Natural killer cell (primary cell): Measurements from ENCODE around the gene BCL2L11. TPM values are rescaled to one million over a fixed set of nuclear protein-coding genes. Genes with fewer than 3 reads are reported as not detected.

ENCODE experiments used
- ATAC-seq, 3 donors: fragments of 150-1000 bp in 2 of 3; fragments of 200-7000 bp in 1 of 3; cut with Tn5 transposase; 1 replicate in 1 of 3; 2 replicates in 2 of 3; pipeline ENCODE4 v1.10.0; 2021; ENCODE audit warnings: mild to moderate bottlenecking in 2 of 3, moderate library complexity in 2 of 3
- DNase-seq, 2 donors: peaks; one replicate each; pipeline versions ENCODE4 v3.0.0 to v3.0.0-alpha.2; 2013 to 2021; ENCODE audit warnings: mixed read lengths in 1 of 2
- H3K27ac ChIP-seq: one replicate; pipeline ENCODE4 v1.5.1; 2013; ENCODE audit warnings: mild to moderate bottlenecking, low read length
- H3K27me3 ChIP-seq: one replicate; pipeline ENCODE4 v1.6.1; 2013; ENCODE audit warnings: low read length; ENCODE audit not compliant: control insufficient read depth, insufficient read depth
- H3K36me3 ChIP-seq: one replicate; pipeline ENCODE4 v1.6.1; 2013; ENCODE audit warnings: low read length; ENCODE audit not compliant: control insufficient read depth, insufficient read depth
- H3K4me1 ChIP-seq: one replicate; pipeline ENCODE4 v1.6.1; 2013; ENCODE audit warnings: low read length; ENCODE audit not compliant: control insufficient read depth, insufficient read depth
- H3K4me3 ChIP-seq: one replicate; pipeline ENCODE4 v1.5.1; 2013; ENCODE audit warnings: low read length
- H3K9me3 ChIP-seq: one replicate; pipeline ENCODE4 v1.6.1; 2013; ENCODE audit warnings: low read length; ENCODE audit not compliant: control insufficient read depth, insufficient read depth
- H3K27ac Mint-ChIP-seq, 2 donors: one replicate each; pipeline ENCODE4 v1.8.0; 2022; ENCODE audit warnings: mild to moderate bottlenecking in 2 of 2, mixed read lengths in 2 of 2, moderate library complexity in 1 of 2
- H3K27me3 Mint-ChIP-seq, 2 donors: one replicate each; pipeline ENCODE4 v1.8.0; 2022; ENCODE audit warnings: low read depth in 2 of 2, mixed read lengths in 2 of 2
- H3K36me3 Mint-ChIP-seq: one replicate; pipeline ENCODE4 v1.8.0; 2022; ENCODE audit warnings: mixed read lengths
- H3K4me1 Mint-ChIP-seq, 2 donors: one replicate each; pipeline ENCODE4 v1.8.0; 2022; ENCODE audit warnings: mixed read lengths in 2 of 2
- H3K4me3 Mint-ChIP-seq: one replicate; pipeline ENCODE4 v1.8.0; 2022; ENCODE audit warnings: mild to moderate bottlenecking, moderate library complexity, mixed read lengths
- H3K9me3 Mint-ChIP-seq, 2 donors: one replicate each; pipeline ENCODE4 v1.8.0; 2022; ENCODE audit warnings: mixed read lengths in 2 of 2
- WGBS: methylation state at CpG from one replicate; pipeline ENCODE4 v1.1.7; 2013; ENCODE audit warnings: missing lambda C conversion rate; ENCODE audit not compliant: insufficient coverage; 5-methylcytosine and 5-hydroxymethylcytosine counted together
- intact Hi-C: fragments of 100-400 bp; cut with micrococcal nuclease; formaldehyde crosslinking; loops from one replicate; pipeline ENCODE4 v1.14.2; 2022
- total RNA-seq, 4 donors: library from RNA; stranded (reverse); fragments of 120-200 nt in 1 of 4; gene quantifications; one replicate each; pipeline versions ENCODE4 v1.2.3 to v1.2.4, GENCODE V29; 2013 to 2022
- TF ChIP-seq, protein P1 (sequence below): fragments of 200-600 bp; IDR thresholded peaks from one replicate; pipeline ENCODE4 v1.8.0; 2022; ENCODE audit warnings: antibody characterized with exemption

BCL2L11 gene
- total RNA-seq, 3 donors from 2014 or later (not counting 1 experiment from before 2014, with no cell fraction given): 27.4 to 56.9 (median 39.9) TPM

DNA sequence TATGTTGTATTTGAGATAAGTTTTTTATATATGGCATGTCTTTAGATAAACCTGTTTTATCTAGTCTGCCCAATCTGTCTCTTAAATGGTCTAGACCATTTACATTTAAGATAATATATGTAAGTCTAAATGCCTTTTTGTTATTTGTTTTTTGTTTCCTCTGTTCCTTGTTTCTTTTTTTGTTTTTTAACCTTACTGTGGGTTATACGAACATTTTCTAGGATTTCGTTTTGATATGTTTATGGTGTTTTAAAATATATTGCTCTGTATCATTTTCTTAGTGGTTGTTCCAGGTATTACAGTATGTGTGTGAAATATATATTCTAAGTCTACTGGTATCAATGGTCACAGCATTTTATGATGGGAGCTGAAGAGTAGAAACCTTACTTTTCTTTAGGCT is 13.3 kb downstream of the BCL2L11 start:
- Mint-ChIP-seq H3K9me3 (no peaks in the 10 kb centered on the region), H3K4me3 (no peak overlapping the region), H3K36me3 (peaks cover under 1% of the 10 kb centered on the region), H3K27ac (no peak overlapping the region), H3K27me3 (no peaks in the 10 kb centered on the region), H3K4me1 (peaks cover 0 to 24% of the 10 kb centered on the region in 2 donors)
- ATAC-seq (no peak), DNase-seq (no peak)
- H3K36me3 ChIP-seq: peaks cover 6% of the 10 kb centered on the region
- no peak overlapping the region for H3K4me3 ChIP-seq
- 100% methylated on average over 1 of the region's 2 CpGs for WGBS
- intact Hi-C loops: no loop called here
- no peak overlapping the region for H3K27ac ChIP-seq
- H3K27me3 ChIP-seq: no peaks in the 10 kb centered on the region
- TF ChIP-seq, protein P1, sequence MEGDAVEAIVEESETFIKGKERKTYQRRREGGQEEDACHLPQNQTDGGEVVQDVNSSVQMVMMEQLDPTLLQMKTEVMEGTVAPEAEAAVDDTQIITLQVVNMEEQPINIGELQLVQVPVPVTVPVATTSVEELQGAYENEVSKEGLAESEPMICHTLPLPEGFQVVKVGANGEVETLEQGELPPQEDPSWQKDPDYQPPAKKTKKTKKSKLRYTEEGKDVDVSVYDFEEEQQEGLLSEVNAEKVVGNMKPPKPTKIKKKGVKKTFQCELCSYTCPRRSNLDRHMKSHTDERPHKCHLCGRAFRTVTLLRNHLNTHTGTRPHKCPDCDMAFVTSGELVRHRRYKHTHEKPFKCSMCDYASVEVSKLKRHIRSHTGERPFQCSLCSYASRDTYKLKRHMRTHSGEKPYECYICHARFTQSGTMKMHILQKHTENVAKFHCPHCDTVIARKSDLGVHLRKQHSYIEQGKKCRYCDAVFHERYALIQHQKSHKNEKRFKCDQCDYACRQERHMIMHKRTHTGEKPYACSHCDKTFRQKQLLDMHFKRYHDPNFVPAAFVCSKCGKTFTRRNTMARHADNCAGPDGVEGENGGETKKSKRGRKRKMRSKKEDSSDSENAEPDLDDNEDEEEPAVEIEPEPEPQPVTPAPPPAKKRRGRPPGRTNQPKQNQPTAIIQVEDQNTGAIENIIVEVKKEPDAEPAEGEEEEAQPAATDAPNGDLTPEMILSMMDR: peak; percentile 7
- no peaks in the 10 kb centered on the region for H3K9me3 ChIP-seq
- peaks cover 6% of the 10 kb centered on the region for H3K4me1 ChIP-seq

DNA sequence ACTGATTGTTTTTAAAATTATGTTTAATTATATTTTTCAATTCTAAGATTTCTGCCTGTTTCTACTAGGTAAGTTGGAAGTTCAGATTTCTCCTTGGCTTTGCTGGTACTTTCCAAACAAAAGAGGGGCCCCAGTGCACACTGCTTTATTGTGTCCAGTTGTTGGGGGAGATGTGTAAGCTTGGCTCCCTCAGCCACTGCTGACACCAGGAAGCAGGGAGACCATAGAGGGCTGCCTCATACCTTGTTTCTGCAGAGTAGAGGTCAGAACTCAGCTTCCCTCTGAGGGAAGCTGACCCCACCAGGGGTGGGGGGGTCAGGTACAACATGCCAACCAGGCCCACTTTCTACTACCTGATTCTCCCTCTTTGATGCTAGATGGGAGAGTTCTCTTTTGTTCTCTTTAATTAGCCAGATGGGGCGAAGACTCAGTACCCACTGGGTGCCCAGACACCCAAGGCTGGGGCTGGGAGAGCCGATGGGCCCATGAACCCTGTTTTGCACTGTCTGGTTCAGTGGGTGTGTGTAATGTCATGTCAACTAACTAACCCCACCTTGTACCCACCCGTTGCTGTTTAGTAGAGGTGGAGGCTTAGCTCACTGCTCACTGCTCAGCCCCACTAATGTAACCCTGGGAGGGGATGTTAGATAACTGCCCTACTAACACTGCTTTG is 14.7 kb downstream of the BCL2L11 start:
- no peaks in the 10 kb centered on the region for H3K27me3 Mint-ChIP-seq
- Histone ChIP-seq H3K4me3 (no peak overlapping the region), H3K4me1 (peaks cover 6% of the 10 kb centered on the region), H3K27ac (no peak overlapping the region), H3K36me3 (peaks cover 7% of the 10 kb centered on the region), H3K27me3 (no peaks in the 10 kb centered on the region), H3K9me3 (no peaks in the 10 kb centered on the region)
- no peak overlapping the region for H3K4me3 Mint-ChIP-seq
- H3K4me1 Mint-ChIP-seq: peaks cover 0 to 24% of the 10 kb centered on the region in 2 donors
- TF ChIP-seq, protein P1: no peak
- intact Hi-C loops: loop anchor here (5.0 kb wide), 1 partner anchor 323 kb away; no protein-coding TSS in a partner anchor
- ATAC-seq (peak in 2 of 3 donors; percentile 10 to 24), DNase-seq (no peak)
- no peaks in the 10 kb centered on the region for H3K36me3 Mint-ChIP-seq
- no peaks in the 10 kb centered on the region for H3K9me3 Mint-ChIP-seq
- no peak overlapping the region for H3K27ac Mint-ChIP-seq
- WGBS: 90% methylated on average over 2 of the region's 3 CpGs

DNA sequence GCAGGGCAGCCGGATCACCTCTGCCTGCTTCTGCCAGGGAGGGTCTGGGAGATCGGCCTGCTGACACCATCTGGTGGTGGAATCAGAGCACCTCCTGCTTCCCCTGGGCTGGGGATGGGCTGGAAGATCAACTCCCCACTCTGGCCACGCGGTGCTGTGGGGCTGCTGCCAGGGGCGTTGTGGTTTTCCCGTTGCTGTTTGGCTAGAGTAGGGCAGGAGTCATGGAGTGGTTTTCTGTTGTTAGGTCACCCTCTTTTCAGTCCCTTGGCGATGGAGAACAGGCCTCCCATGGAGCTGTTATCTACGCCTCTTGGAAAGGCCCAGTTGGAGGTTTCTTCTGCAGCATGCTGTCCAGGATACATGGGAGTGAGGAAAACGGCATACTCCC is 15.2 kb downstream of the BCL2L11 start:
- intact Hi-C loops: loop anchor here (5.0 kb wide), 1 partner anchor 324 kb away; no protein-coding TSS in a partner anchor
- peak in 1 of 3 donors; percentile 56 for ATAC-seq
- Histone ChIP-seq H3K27me3 (no peaks in the 10 kb centered on the region), H3K4me3 (no peak overlapping the region), H3K27ac (no peak overlapping the region), H3K36me3 (peaks cover 8% of the 10 kb centered on the region), H3K9me3 (no peaks in the 10 kb centered on the region), H3K4me1 (peaks cover 6% of the 10 kb centered on the region)
- Mint-ChIP-seq H3K27ac (no peak overlapping the region), H3K4me1 (peaks cover 0 to 24% of the 10 kb centered on the region in 2 donors), H3K36me3 (no peaks in the 10 kb centered on the region), H3K9me3 (no peaks in the 10 kb centered on the region), H3K4me3 (no peak overlapping the region), H3K27me3 (no peaks in the 10 kb centered on the region)
- DNase-seq: peak in 1 of 2 donors; percentile 25
- WGBS: 57% methylated on average over 9 of the region's 9 CpGs
- TF ChIP-seq, protein P1: no peak
